ENCODE data around the gene CYB5R3.
A peak's percentile ranks its signal among the peaks of the same experiment; 100 is the strongest.
"Not testable (repeated sequence)": the region's sequence is repeated elsewhere in the genome, so short reads cannot be mapped to it uniquely, and the experiment has no call there.

CYB5R3 gene

GRCh38 chr22:42673898-42674401, 24.8 kb upstream of the CYB5R3 start:
- H3K27me3 ChIP-seq (ENCODE audit: control insufficient read depth in 1 of 2, insufficient read depth in 2 of 2, low read length in 2 of 2) = no peaks in the 10 kb centered on the region
- no peaks in the 10 kb centered on the region for H3K9me3 ChIP-seq (ENCODE audit: low read length)
- peaks cover 32% of the 10 kb centered on the region for H3K4me1 ChIP-seq (ENCODE audit: insufficient read depth, low read length)
- no peaks in the 10 kb centered on the region for H3K36me3 ChIP-seq (ENCODE audit: insufficient read depth, low read length)
- H3K4me3 ChIP-seq (ENCODE audit: low read depth in 1 of 2, low read length in 2 of 2) = no peak overlapping the region
- H3K27ac ChIP-seq (ENCODE audit: low read depth, low read length) = no peak overlapping the region
- H3K9ac ChIP-seq (ENCODE audit: low read length) = no peak overlapping the region

GRCh38 chr22:42673071-42673470, 23.9 kb upstream of the CYB5R3 start:
- not testable (repeated sequence) for H3K27ac ChIP-seq (ENCODE audit: low read depth, low read length)

GRCh38 chr22:42670921-42671709, 21.9 kb upstream of the CYB5R3 start:
- Histone ChIP-seq H3K9me3 (ENCODE audit: low read length) (no peaks in the 10 kb centered on the region), H3K27me3 (ENCODE audit: control insufficient read depth in 1 of 2, insufficient read depth in 2 of 2, low read length in 2 of 2) (no peaks in the 10 kb centered on the region), H3K9ac (ENCODE audit: low read length) (no peak overlapping the region), H3K36me3 (ENCODE audit: insufficient read depth, low read length) (no peaks in the 10 kb centered on the region), H3K27ac (ENCODE audit: low read depth, low read length) (no peak overlapping the region), H3K4me1 (ENCODE audit: insufficient read depth, low read length) (peaks cover 13% of the 10 kb centered on the region), H3K4me3 (ENCODE audit: low read depth in 1 of 2, low read length in 2 of 2) (no peak overlapping the region)

More at GRCh38 chr22:42673071-42673470, 23.9 kb upstream of the CYB5R3 start:
- not testable (repeated sequence) for H3K27me3 ChIP-seq (ENCODE audit: control insufficient read depth in 1 of 2, insufficient read depth in 2 of 2, low read length in 2 of 2); H3K36me3 ChIP-seq (ENCODE audit: insufficient read depth, low read length); H3K9me3 ChIP-seq (ENCODE audit: low read length); H3K9ac ChIP-seq (ENCODE audit: low read length); H3K4me3 ChIP-seq (ENCODE audit: low read depth in 1 of 2, low read length in 2 of 2)
- peaks cover 32% of the 10 kb centered on the region for H3K4me1 ChIP-seq (ENCODE audit: insufficient read depth, low read length)

GRCh38 chr22:42670046-42670445, 20.9 kb upstream of the CYB5R3 start:
- Histone ChIP-seq H3K4me3 (ENCODE audit: low read depth in 1 of 2, low read length in 2 of 2) (no peak overlapping the region), H3K9ac (ENCODE audit: low read length) (no peak overlapping the region), H3K27ac (ENCODE audit: low read depth, low read length) (no peak overlapping the region), H3K4me1 (ENCODE audit: insufficient read depth, low read length) (peaks cover 3% of the 10 kb centered on the region), H3K27me3 (ENCODE audit: control insufficient read depth in 1 of 2, insufficient read depth in 2 of 2, low read length in 2 of 2) (no peaks in the 10 kb centered on the region), H3K9me3 (ENCODE audit: low read length) (no peaks in the 10 kb centered on the region), H3K36me3 (ENCODE audit: insufficient read depth, low read length) (no peaks in the 10 kb centered on the region)

- H3K9ac ChIP-seq (ENCODE audit: low read length); H3K4me3 ChIP-seq (ENCODE audit: low read depth in 1 of 2, low read length in 2 of 2); H3K4me1 ChIP-seq (ENCODE audit: insufficient read depth, low read length); H3K27me3 ChIP-seq (ENCODE audit: control insufficient read depth in 1 of 2, insufficient read depth in 2 of 2, low read length in 2 of 2); H3K27ac ChIP-seq (ENCODE audit: low read depth, low read length); H3K9me3 ChIP-seq (ENCODE audit: low read length); H3K36me3 ChIP-seq (ENCODE audit: insufficient read depth, low read length): not testable (repeated sequence)
These were observed 17.2 kb upstream of the CYB5R3 start for GRCh38 chr22:42666393-42666792.

- H3K27me3 ChIP-seq (ENCODE audit: control insufficient read depth in 1 of 2, insufficient read depth in 2 of 2, low read length in 2 of 2) = no peaks in the 10 kb centered on the region
- no peak overlapping the region for H3K4me3 ChIP-seq (ENCODE audit: low read depth in 1 of 2, low read length in 2 of 2)
- H3K4me1 ChIP-seq (ENCODE audit: insufficient read depth, low read length) = no peaks in the 10 kb centered on the region
- no peak overlapping the region for H3K9ac ChIP-seq (ENCODE audit: low read length)
- no peak overlapping the region for H3K27ac ChIP-seq (ENCODE audit: low read depth, low read length)
- no peaks in the 10 kb centered on the region for H3K9me3 ChIP-seq (ENCODE audit: low read length)
- no peaks in the 10 kb centered on the region for H3K36me3 ChIP-seq (ENCODE audit: insufficient read depth, low read length)
These were observed 16.0 kb upstream of the CYB5R3 start for GRCh38 chr22:42664976-42665831.

- Histone ChIP-seq H3K4me1 (ENCODE audit: insufficient read depth, low read length) (no peaks in the 10 kb centered on the region), H3K27ac (ENCODE audit: low read depth, low read length) (no peak overlapping the region), H3K27me3 (ENCODE audit: control insufficient read depth in 1 of 2, insufficient read depth in 2 of 2, low read length in 2 of 2) (no peaks in the 10 kb centered on the region), H3K9me3 (ENCODE audit: low read length) (no peaks in the 10 kb centered on the region), H3K36me3 (ENCODE audit: insufficient read depth, low read length) (no peaks in the 10 kb centered on the region), H3K9ac (ENCODE audit: low read length) (no peak overlapping the region), H3K4me3 (ENCODE audit: low read depth in 1 of 2, low read length in 2 of 2) (peak overlapping the region; percentile 60 to 62)
These were observed 13.0 kb upstream of the CYB5R3 start for GRCh38 chr22:42661985-42662831.

DNA sequence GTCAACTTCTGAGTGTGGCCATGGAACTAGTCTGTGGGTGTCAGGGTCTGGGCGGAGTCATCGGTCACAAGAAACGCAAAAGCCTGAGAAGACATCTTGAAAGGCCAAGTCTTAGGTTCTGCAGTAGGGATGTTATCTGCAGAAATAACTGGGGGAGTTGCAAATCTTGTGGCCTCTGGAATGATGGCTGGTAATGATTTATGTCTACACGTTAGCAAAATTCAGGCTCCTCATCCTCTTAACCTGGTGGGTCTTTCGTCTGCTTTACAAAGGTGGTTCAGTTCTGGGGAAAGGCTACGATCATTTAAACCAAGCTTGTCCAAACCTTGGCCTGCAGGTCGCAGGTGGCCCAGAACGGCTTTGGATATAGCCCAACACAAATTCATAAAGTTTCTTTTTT, 7.4 kb upstream of the CYB5R3 start:
- H3K27me3 ChIP-seq (ENCODE audit: control insufficient read depth in 1 of 2, insufficient read depth in 2 of 2, low read length in 2 of 2) = no peaks in the 10 kb centered on the region
- no peak overlapping the region for H3K4me3 ChIP-seq (ENCODE audit: low read depth in 1 of 2, low read length in 2 of 2)
- no peaks in the 10 kb centered on the region for H3K36me3 ChIP-seq (ENCODE audit: insufficient read depth, low read length)
- H3K4me1 ChIP-seq (ENCODE audit: insufficient read depth, low read length) = no peaks in the 10 kb centered on the region
- H3K9ac ChIP-seq (ENCODE audit: low read length) = no peak overlapping the region
- H3K9me3 ChIP-seq (ENCODE audit: low read length) = no peaks in the 10 kb centered on the region
- no peak overlapping the region for H3K27ac ChIP-seq (ENCODE audit: low read depth, low read length)

DNA sequence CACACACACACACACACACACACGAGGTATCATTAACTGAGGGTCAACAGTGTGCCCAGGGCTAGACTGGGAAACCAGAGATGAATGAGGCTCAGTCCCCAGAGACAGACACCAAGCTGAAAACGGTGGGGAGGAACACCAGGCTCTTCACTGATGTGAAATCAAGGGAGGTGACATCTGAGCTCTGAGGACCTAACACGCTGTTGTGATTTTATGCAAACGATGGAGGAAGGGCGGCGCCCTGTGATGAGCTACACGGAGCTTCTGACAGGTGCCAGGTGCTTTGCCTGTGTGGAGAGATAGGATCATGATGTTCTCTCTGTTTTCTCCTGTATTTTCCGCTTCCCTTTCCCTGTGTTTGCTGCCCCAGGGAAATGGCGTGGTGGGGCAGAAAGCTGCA, 6.5 kb upstream of the CYB5R3 start:
- Histone ChIP-seq H3K27me3 (ENCODE audit: control insufficient read depth in 1 of 2, insufficient read depth in 2 of 2, low read length in 2 of 2) (no peaks in the 10 kb centered on the region), H3K4me1 (ENCODE audit: insufficient read depth, low read length) (no peaks in the 10 kb centered on the region), H3K4me3 (ENCODE audit: low read depth in 1 of 2, low read length in 2 of 2) (no peak overlapping the region), H3K9ac (ENCODE audit: low read length) (no peak overlapping the region), H3K9me3 (ENCODE audit: low read length) (no peaks in the 10 kb centered on the region), H3K36me3 (ENCODE audit: insufficient read depth, low read length) (no peaks in the 10 kb centered on the region), H3K27ac (ENCODE audit: low read depth, low read length) (no peak overlapping the region)

- Histone ChIP-seq H3K9ac (ENCODE audit: low read length) (no peak overlapping the region), H3K27ac (ENCODE audit: low read depth, low read length) (no peak overlapping the region), H3K9me3 (ENCODE audit: low read length) (no peaks in the 10 kb centered on the region), H3K4me3 (ENCODE audit: low read depth in 1 of 2, low read length in 2 of 2) (no peak overlapping the region), H3K36me3 (ENCODE audit: insufficient read depth, low read length) (no peaks in the 10 kb centered on the region), H3K4me1 (ENCODE audit: insufficient read depth, low read length) (no peaks in the 10 kb centered on the region), H3K27me3 (ENCODE audit: control insufficient read depth in 1 of 2, insufficient read depth in 2 of 2, low read length in 2 of 2) (no peaks in the 10 kb centered on the region)
These were observed 5.4 kb upstream of the CYB5R3 start for GRCh38 chr22:42654436-42655073.
